Activated CD4-positive, alpha-beta T cell treated with anti-CD3 and anti-CD28 coated beads for 48 hours (primary cell): ENCODE results near the gene GABRG1.

ENCODE experiments used
- DNase-seq: peaks from one replicate; pipeline ENCODE4 v3.0.0-alpha.2; 2020

The GABRG1 gene

DNA sequence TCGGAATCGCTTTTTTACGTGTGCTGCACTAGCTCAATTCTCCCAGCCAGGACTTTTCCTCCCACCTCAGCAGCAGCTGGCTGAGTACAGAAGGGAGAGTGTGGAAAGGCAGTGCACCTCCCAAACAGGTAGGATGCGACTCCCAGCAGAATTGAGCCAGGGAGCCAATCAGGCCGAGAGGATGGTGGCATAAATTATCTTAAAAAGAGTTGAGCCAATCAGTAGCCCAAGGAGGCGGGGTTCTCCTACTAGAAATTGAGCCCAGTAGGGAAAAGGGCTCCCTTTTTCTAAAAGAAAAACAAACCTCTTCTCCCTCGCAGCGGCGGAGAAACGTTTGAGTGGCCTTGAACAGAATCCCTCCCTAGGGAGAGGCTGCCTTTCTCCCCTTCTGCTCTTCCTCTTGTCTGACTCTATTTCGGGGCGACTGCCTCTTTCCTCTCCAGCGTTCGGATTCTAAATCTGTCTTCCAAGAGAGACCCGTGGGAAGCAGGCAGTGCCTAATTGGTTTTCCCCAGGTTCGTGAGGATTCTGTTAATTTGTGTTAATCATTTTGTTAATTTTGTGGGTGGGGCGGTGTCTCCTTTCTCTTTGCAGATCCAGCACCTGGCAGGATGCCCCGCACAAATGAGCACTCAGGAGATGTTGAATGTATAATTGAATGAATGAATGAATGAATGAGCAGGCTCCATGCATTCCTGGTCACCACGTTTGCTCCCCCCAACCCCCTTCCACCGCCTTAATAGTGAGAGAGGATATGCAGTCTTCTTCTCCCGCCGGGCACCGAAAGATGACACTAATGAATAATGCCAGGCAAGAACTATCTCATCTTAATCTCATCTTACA lies at the start of gene GABRG1:
TSS of gene GABRG1 (minus strand) at position 142 of the 843 bp plus-strand sequence. CDS start at position 1, 141 bp downstream.
- DNase-seq = no peak

DNA sequence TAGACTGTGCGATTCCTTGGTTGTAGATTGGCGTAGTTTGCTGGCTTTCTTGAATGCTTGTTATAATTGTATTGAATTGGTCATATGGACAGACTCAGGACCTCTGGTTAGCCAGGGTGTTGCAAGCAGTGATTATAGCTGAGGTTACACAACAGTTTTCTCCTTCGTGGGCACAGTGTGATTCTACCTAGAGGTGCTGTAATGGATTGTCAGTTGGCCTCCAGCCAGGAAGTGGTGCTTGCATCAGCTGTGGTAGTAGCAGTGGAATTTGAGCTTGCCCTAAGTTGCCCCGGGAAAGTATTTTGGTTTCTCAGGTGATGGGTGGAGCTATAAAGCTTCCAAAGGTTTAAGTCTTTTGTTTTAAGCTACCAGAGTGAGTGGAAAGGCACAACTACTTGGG lies 23.1 kb upstream of the GABRG1 start:
- DNase-seq = no peak

DNA sequence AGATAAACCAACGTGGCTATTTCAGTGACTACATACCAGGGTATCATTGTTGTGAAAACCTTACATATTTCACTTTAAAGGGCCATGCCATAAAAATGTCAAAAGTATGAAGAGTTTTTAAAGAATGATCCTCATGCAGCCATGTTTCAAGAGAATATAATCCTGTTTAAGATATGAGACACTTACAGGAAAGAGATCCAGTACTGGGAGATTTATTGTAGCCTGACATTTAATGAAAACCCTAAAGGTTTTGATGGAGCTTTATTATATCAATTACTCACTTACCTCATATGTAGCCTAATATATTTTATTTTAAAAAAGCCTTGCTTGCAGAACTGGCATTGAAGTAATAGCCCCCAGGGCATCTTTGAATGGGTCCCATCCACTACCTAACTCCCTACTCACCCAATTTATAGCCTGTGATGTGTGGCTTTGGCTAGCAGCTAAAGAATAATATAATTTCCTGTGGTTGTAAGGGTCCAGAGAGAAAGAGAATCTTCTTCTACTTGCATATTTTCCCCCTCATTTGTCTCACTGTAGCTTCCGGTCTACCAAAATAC lies 7.7 kb upstream of the GABRG1 start:
- no peak for DNase-seq

DNA sequence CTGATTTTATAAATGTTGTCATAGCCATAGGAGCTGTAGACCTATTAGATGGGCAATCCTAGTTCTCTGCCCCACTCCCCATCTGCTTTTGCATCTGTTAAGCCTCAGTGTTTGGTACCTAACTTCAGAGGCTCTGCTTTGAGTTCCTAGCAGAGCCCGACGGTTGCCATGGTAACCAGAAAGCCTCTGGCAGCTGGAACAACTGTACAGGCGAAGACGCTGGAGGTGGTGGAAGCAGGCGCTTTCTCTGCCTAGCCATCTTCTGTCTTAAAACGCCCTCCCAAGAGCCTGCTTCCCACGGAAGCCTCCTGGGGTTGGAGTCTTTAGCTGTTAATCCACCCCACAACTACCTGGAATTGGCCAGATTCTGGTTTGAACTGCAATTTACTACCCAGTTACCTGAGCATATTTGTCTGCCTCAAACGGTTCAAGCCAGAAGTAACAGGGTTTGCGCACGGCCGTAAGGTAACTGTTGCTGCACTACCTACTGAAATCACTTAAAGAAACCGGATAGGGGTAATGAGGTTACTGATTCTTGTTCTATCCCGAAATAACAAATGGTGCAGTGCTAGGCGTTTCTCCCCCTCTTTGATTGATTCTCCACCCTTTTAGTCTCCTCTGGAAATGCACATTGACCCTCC lies 1.0 kb upstream of the GABRG1 start:
- no peak for DNase-seq

DNA sequence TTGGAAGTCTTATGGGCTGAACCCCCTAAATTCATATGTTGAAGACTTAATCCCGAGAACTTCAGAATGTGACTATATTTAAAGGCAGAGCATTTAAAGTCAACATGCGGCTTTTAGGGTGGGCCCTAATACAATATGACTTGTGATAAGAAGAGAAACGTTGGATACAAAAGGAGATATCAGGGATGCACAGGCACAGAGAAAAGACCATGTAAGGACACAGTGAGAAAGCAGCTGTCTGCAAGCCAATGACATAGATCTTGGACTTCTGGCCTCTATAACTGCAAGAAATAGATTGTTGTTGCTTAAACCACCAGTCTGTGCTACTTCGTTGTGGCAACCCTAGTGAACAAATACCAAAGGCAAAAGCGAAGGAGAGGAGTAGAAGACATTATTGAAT lies 42.2 kb downstream of the GABRG1 start:
- no peak for DNase-seq

DNA sequence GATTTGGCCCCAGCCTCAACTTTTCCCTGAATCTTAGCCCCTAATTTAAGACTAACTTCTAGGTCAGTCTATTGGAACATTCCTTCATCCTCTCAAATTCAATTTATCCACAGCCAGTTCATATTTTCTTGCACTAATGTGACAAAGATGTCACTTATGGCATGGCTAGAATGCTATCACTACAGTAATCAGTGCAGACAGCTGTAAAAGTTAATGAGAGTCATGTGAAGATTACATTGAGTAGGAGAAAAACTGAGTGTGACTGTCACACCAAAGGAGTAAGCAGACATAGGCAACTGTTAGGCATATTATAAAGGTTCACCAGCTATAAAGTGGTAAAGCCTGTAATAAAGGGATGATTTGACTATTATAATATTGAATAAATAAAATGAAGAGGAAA lies 42.6 kb downstream of the GABRG1 start:
- DNase-seq = no peak

DNA sequence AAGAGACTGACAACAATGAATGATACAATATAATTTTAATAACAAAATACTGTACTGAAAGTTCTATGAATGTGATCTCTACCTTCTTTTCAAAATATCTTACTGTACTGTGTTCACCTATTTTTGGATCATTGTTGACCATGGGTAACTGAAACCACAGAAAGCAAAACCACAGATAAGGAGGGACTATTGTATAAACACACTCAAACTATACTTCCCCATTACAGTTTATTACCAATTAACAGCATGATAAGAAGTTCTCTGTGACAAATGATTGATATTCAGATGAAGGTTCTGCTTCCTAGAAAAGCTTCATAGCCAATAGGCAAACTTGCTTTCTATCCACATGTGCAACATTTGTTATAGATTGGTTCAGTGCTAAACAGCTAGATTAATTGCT lies 50.1 kb downstream of the GABRG1 start:
- DNase-seq = no peak

DNA sequence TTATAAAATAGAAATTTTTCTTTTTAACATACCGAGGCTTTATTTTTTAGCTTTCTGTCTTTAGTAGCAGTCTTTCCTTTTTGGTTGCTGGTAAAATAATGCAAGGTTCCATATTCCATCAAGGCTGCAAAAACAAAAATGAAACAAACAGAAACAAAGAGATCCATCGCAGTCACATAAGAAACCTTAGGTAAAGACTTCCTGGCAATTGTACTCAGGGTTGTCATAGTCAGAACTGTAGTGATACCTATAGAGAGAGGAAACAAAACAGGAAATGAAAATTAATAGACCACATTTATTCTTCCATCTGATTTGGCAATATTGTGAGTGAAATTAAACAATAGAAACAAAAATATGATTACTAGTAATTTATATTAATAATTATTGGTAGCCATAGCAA lies 72.5 kb downstream of the GABRG1 start:
- DNase-seq = no peak

DNA sequence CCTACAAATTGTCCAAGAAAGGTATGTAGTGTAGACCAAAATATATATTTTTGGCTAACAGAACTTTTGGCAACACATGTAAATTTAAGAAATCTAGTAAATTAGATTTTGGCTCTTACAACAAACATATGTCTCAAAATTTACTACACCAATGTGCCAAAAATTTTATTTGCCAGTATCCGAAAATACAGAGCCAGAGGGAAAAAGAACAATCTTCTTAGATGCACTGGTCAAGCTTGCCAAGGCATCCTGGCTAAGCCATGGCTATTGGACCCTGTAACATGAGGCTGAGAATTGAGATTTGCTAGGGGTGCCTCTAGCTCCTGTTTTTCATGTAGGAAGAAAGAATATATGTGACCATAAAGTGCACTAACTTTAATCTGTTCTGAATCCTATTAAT lies 91.8 kb downstream of the GABRG1 start:
- DNase-seq = no peak

DNA sequence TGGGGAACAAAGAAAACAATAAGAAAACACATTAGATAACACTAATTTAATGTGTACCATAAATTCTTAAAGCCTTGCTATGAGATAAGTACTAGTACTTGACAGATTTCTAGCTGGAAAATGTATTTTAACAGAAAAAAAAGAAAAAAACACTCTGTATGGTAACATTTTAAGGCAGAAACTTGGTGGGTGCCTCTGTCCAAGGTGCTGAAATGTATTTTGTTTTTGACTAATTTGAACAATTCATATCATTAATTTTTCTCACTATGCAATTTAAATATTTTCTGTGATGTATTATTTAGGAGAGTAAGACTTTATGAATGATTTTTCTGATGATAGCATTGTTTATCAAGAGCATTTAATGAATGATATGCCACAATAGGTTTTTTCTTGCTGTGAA lies 107.5 kb downstream of the GABRG1 start:
- DNase-seq = no peak

DNA sequence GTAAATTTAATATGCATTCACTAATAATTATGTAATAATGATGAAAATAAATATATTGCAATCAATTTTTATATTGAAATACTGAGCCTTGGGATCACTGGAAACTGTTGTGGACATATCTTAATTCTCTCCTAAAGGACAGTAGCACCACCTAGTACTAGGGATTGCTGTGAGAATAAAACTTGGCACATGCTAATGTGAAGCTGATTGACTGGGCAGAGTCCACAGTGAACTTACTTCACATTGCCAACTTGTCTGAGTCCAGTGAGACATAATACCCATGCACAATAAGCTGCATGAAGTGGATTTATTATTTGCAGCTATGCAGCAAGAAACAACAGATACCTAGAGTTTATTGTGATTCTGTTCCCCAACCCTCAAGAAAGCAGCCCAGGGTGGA lies 131.1 kb downstream of the GABRG1 start:
- DNase-seq = no peak

DNA sequence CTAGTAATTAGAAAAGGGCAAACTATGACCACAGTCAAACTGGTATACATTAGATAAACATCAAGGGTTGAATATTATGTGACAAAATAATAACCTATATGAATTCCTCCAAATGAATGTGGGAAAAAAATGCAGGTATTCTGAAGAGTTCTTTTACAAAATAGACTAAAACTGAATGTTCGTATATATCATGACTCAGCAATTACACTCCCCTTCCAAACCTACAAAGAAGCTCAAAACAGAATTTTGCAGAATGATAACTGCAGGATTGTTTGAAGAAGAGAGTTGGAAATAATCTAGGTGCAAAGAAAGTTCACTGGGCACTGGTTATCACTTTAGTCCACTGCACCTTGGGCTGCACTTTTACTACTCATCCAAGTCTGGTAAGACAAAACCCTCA lies 134.1 kb downstream of the GABRG1 start:
- no peak for DNase-seq

DNA sequence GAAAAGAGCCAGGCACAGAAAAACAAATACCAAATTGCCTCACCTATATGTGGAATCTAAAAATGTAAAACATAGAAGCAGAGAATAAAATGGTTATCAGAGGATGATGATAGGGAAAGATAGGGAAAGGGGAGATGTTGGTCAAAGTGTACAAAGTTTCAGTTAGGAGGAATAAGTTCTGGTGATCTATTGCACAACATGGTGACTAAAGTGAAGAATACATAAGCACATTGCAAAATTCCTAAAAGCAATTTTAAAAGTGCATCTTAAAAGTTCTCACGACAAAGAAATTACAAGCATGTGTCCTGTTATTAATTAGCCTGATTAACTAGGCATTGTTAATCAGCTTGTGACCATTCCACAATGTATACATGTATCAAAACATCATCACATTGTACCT lies 136.0 kb downstream of the GABRG1 start:
- no peak for DNase-seq
